HepG2 (cell line): Measurements from ENCODE around the gene TBCD. TPM values are rescaled to one million over a fixed set of nuclear protein-coding genes. Genes with fewer than 3 reads are reported as not detected.

Experiments
- ATM ChIP-seq: fragments of 450-650 bp; IDR thresholded peaks from 2 replicates; pipeline ENCODE4 v1.7.1; 2017; ENCODE audit warnings: mild to moderate bottlenecking, borderline replicate concordance
- CEBPG ChIP-seq: IDR thresholded peaks from 2 replicates; pipeline ENCODE4 v1.6.1; 2016
- FOXK1 ChIP-seq: sonication (generic); formaldehyde crosslinking; IDR thresholded peaks from 2 replicates; pipeline ENCODE4 v1.4.0; 2020; ENCODE audit warnings: low read depth, missing genetic modification reagents, borderline replicate concordance
- GATAD1 ChIP-seq: IDR thresholded peaks from 2 replicates; pipeline ENCODE4 v1.6.1; 2016; ENCODE audit warnings: missing genetic modification reagents, missing compliant biosample characterization
- HHEX ChIP-seq: IDR thresholded peaks from 2 replicates; pipeline ENCODE4 v1.6.1; 2016; ENCODE audit warnings: control low read depth
- HOXD1 ChIP-seq: sonication (generic); formaldehyde crosslinking; IDR thresholded peaks from 2 replicates; pipeline ENCODE4 v1.5.0; 2020; ENCODE audit warnings: missing genetic modification reagents
- JUND ChIP-seq: sonication (generic); formaldehyde crosslinking; IDR thresholded peaks from 2 replicates; pipeline ENCODE4 v1.8.0; 2022; ENCODE audit warnings: mild to moderate bottlenecking, missing genetic modification reagents
- MATR3 ChIP-seq: sonication (generic); formaldehyde crosslinking; IDR thresholded peaks from 2 replicates; pipeline ENCODE4 v1.4.0; 2020; ENCODE audit warnings: missing genetic modification reagents
- SAP130 ChIP-seq: IDR thresholded peaks from 2 replicates; pipeline ENCODE4 v1.6.1; 2016; ENCODE audit warnings: low read depth
- polyA plus RNA-seq, 8 experiments: library from polyadenylated mRNA; depleted of rRNA in 3 of 8; stranded (reverse) in 7 of 8; unstranded in 1 of 8; fragments of >200 nt; fragmentation: Illumina TruSeq in 4 of 8; extraction: Trizol in 4 of 8; gene quantifications; 2 replicates each; pipeline versions ENCODE4 v1.2.1 to v1.2.3, GENCODE V29; 2011 to 2016; ENCODE audit warnings: low read depth in 4 of 8, missing spikeins in 1 of 8, mixed read lengths in 1 of 8; ENCODE audit not compliant: insufficient read depth in 1 of 8
- total RNA-seq, 5 experiments: library from RNA; depleted of rRNA; stranded (reverse); fragments of >200 nt; fragmentation: Illumina TruSeq; extraction: Trizol; gene quantifications; 2 replicates each; pipeline ENCODE4 v1.2.3, GENCODE V29; 2016; ENCODE audit warnings: low read depth in 1 of 5
- TF ChIP-seq, protein P1 (sequence below): IDR thresholded peaks from 2 replicates; pipeline ENCODE4 v1.4.0; 2020; ENCODE audit warnings: mild to moderate bottlenecking, missing genetic modification reagents
- TF ChIP-seq, protein P2 (sequence below): sonication (generic); formaldehyde crosslinking; IDR thresholded peaks from 2 replicates; pipeline ENCODE4 v1.8.1; 2023; ENCODE audit warnings: mild to moderate bottlenecking, moderate library complexity, missing genetic modification reagents
- TF ChIP-seq, protein P3 (sequence below): sonication (generic); formaldehyde crosslinking; IDR thresholded peaks from 2 replicates; pipeline ENCODE4 v1.4.0; 2020; ENCODE audit warnings: mild to moderate bottlenecking, missing genetic modification reagents, borderline replicate concordance
- TF ChIP-seq, protein P4 (sequence below): sonication (generic); formaldehyde crosslinking; conservative IDR thresholded peaks from 2 replicates; pipeline ENCODE4 v1.8.1; 2023; ENCODE audit warnings: missing genetic modification reagents
- TF ChIP-seq, protein P5 (sequence below): sonication (generic); formaldehyde crosslinking; IDR thresholded peaks from 2 replicates; pipeline ENCODE4 v1.8.0; 2022; ENCODE audit warnings: missing genetic modification reagents, mild to moderate bottlenecking, moderate library complexity, borderline replicate concordance

Gene TBCD
- total and polyA plus RNA-seq, 2 of the 13 experiments (the other 11 are each of a cell fraction or from before 2014, with no cell fraction given), result 33.9 to 54.8 TPM

DNA sequence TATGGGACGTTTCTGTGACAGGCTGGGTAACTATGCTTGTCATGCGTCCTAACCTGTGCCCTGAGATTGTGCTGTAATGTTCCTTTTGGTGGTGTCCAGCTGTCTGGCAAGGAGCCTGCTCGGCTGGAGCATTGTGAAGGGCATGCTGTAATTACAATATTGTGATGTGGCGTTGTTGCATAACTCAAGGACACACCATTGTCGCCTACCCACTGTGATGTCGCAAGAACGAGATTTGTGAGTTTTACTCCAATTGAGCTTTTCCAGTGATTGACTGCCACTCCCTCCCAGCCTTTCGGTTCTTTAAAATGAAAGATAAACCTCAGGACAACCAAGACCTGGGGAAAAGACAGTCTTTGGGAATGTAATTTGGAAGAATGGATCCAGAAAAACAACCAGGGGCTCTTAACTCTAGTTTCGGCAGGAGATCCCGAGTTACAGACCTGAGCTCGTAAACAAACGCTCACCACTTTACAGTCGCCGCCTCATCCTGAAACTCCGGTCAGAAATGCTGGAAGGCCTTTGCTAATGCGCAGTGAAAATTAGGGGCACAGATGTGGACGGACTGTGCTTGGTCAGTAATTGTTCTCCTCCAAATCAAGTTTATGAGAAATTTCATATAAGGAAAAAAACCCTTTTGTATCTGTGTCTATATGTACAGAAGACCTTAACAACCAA lies 86.7 kb downstream of the TBCD start (continued):
- TF ChIP-seq, protein P1, sequence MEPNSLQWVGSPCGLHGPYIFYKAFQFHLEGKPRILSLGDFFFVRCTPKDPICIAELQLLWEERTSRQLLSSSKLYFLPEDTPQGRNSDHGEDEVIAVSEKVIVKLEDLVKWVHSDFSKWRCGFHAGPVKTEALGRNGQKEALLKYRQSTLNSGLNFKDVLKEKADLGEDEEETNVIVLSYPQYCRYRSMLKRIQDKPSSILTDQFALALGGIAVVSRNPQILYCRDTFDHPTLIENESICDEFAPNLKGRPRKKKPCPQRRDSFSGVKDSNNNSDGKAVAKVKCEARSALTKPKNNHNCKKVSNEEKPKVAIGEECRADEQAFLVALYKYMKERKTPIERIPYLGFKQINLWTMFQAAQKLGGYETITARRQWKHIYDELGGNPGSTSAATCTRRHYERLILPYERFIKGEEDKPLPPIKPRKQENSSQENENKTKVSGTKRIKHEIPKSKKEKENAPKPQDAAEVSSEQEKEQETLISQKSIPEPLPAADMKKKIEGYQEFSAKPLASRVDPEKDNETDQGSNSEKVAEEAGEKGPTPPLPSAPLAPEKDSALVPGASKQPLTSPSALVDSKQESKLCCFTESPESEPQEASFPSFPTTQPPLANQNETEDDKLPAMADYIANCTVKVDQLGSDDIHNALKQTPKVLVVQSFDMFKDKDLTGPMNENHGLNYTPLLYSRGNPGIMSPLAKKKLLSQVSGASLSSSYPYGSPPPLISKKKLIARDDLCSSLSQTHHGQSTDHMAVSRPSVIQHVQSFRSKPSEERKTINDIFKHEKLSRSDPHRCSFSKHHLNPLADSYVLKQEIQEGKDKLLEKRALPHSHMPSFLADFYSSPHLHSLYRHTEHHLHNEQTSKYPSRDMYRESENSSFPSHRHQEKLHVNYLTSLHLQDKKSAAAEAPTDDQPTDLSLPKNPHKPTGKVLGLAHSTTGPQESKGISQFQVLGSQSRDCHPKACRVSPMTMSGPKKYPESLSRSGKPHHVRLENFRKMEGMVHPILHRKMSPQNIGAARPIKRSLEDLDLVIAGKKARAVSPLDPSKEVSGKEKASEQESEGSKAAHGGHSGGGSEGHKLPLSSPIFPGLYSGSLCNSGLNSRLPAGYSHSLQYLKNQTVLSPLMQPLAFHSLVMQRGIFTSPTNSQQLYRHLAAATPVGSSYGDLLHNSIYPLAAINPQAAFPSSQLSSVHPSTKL (CRISPR knock-in tag), result peak; percentile 97
- TF ChIP-seq ATM (no peak), FOXK1 (CRISPR knock-in tag) (peak; percentile 85; the same call in 1 of the 2 replicates), SAP130 (CRISPR knock-in tag) (peak; percentile 83), CEBPG (peak; percentile 99), JUND (CRISPR knock-in tag) (peak; percentile 72; the same call in 1 of the 2 replicates), HHEX (CRISPR knock-in tag) (0 out of 2 replicates have a peak, but pooled peaks have one; percentile 24), HOXD1 (peak; percentile 46; the same call in 1 of the 2 replicates), GATAD1 (peak; percentile 76), MATR3 (CRISPR knock-in tag) (no peak)
- TF ChIP-seq, protein P2, sequence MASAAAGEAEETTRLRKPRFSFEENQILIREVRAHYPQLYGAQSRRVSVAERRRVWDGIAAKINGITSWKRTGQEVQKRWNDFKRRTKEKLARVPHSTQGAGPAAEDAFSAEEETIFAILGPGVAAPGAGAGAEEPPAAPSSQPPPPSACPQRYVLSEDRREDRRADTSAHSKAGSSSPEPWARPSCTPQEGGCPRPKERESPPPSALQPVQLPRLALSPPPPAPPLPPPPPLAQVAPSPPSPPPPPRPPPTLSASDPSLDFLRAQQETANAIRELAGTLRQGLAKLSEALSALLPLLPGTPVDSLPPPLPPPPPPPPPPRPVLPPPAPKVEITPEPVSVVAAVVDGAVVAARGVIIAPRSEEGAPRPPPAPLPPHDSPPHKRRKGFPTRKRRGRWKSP (CRISPR knock-in tag), result peak; percentile 65; the same call in 1 of the 2 replicates
- TF ChIP-seq, protein P3, sequence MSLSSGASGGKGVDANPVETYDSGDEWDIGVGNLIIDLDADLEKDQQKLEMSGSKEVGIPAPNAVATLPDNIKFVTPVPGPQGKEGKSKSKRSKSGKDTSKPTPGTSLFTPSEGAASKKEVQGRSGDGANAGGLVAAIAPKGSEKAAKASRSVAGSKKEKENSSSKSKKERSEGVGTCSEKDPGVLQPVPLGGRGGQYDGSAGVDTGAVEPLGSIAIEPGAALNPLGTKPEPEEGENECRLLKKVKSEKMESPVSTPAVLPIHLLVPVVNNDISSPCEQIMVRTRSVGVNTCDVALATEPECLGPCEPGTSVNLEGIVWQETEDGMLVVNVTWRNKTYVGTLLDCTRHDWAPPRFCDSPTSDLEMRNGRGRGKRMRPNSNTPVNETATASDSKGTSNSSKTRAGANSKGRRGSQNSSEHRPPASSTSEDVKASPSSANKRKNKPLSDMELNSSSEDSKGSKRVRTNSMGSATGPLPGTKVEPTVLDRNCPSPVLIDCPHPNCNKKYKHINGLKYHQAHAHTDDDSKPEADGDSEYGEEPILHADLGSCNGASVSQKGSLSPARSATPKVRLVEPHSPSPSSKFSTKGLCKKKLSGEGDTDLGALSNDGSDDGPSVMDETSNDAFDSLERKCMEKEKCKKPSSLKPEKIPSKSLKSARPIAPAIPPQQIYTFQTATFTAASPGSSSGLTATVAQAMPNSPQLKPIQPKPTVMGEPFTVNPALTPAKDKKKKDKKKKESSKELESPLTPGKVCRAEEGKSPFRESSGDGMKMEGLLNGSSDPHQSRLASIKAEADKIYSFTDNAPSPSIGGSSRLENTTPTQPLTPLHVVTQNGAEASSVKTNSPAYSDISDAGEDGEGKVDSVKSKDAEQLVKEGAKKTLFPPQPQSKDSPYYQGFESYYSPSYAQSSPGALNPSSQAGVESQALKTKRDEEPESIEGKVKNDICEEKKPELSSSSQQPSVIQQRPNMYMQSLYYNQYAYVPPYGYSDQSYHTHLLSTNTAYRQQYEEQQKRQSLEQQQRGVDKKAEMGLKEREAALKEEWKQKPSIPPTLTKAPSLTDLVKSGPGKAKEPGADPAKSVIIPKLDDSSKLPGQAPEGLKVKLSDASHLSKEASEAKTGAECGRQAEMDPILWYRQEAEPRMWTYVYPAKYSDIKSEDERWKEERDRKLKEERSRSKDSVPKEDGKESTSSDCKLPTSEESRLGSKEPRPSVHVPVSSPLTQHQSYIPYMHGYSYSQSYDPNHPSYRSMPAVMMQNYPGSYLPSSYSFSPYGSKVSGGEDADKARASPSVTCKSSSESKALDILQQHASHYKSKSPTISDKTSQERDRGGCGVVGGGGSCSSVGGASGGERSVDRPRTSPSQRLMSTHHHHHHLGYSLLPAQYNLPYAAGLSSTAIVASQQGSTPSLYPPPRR, result peak; percentile 61; the same call in 1 of the 2 replicates
- TF ChIP-seq, protein P4, sequence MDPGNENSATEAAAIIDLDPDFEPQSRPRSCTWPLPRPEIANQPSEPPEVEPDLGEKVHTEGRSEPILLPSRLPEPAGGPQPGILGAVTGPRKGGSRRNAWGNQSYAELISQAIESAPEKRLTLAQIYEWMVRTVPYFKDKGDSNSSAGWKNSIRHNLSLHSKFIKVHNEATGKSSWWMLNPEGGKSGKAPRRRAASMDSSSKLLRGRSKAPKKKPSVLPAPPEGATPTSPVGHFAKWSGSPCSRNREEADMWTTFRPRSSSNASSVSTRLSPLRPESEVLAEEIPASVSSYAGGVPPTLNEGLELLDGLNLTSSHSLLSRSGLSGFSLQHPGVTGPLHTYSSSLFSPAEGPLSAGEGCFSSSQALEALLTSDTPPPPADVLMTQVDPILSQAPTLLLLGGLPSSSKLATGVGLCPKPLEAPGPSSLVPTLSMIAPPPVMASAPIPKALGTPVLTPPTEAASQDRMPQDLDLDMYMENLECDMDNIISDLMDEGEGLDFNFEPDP (CRISPR knock-in tag), result no peak
- TF ChIP-seq, protein P5, sequence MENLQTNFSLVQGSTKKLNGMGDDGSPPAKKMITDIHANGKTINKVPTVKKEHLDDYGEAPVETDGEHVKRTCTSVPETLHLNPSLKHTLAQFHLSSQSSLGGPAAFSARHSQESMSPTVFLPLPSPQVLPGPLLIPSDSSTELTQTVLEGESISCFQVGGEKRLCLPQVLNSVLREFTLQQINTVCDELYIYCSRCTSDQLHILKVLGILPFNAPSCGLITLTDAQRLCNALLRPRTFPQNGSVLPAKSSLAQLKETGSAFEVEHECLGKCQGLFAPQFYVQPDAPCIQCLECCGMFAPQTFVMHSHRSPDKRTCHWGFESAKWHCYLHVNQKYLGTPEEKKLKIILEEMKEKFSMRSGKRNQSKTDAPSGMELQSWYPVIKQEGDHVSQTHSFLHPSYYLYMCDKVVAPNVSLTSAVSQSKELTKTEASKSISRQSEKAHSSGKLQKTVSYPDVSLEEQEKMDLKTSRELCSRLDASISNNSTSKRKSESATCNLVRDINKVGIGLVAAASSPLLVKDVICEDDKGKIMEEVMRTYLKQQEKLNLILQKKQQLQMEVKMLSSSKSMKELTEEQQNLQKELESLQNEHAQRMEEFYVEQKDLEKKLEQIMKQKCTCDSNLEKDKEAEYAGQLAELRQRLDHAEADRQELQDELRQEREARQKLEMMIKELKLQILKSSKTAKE (CRISPR knock-in tag), result peak; percentile 60; the same call in 1 of the 2 replicates
